ENCODE results near the gene AUH.

GRCh38 chr9:91315191-91315590 lies 46.5 kb downstream of the AUH start:
- TF ChIP-seq EP300 (IDR thresholded peaks at IDR 0.05): no peak
- TF ChIP-seq CTCF (IDR thresholded peaks at IDR 0.05): no peak
